Renal pelvis (tissue), 4 donors: ENCODE results near the gene FHIT. TPM values are rescaled to one million over a fixed set of nuclear protein-coding genes. Genes with fewer than 3 reads are reported as not detected.
"Not testable (repeated sequence)": the region's sequence is repeated elsewhere in the genome, so short reads cannot be mapped to it uniquely, and the experiment has no call there.

Experiments
- DNase-seq: peaks from one replicate; pipeline ENCODE4 v3.0.0-alpha.2; 2013
- polyA plus RNA-seq, 3 donors: library from polyadenylated mRNA; unstranded; fragments of 120-200 nt; gene quantifications; one replicate each; pipeline ENCODE4 v1.2.1, GENCODE V29; 2013; ENCODE audit not compliant: insufficient read length in 3 of 3

Gene FHIT
- polyA plus RNA-seq, 3 donors: 22.3 to 28.2 (median 25.5) TPM

DNA sequence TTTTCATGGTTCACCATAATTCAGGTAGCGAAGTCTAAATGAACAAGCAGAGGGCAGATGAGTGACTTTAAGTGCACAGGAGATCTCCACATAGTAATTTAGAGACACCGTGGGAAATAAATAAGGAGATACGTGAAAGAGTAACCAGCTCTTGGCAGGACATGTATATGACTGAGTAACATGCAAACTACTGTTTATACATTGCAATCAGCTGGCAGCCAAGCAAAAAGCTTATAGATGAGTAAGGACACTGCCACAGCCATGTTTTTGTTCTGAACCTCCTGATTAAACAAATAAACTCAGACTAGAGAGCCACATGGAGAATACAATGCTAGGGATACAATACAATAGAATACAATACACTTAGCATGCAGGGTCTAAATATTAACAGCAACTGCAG is 252.4 kb downstream of the FHIT start:
- DNase-seq: no peak

DNA sequence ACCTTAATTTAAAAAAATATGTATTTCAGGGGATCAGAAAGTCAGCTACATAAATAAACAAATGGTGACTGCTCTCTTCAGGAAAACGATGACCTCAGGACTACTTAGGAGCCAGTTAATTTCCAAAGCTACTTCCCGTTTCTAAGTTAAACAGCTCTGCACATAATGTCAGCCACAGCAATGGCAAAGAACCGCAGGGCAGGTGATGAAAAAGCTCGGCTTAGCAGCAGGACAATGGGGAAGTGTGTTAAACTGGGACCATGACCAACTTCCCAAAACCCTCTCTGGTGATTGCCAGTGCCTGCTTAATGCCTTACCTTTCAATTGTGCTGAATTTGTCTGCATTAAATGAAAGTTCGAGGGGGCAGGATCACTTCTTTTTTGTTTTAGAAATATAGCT is 258.9 kb downstream of the FHIT start:
- DNase-seq: no peak

DNA sequence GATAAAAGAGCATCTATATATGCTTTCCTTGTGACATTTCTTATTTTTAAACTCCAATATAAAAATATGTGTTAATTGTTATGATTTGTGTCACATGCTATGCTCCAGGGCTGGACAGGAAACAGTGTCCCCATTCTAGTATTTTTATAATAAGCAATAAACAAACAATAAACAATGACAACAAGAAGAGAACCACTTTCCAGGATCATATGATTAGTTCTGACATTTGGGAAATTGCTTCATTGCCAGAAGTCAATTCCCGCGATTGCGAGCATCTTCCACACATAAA is 260.9 kb downstream of the FHIT start:
- DNase-seq: no peak

DNA sequence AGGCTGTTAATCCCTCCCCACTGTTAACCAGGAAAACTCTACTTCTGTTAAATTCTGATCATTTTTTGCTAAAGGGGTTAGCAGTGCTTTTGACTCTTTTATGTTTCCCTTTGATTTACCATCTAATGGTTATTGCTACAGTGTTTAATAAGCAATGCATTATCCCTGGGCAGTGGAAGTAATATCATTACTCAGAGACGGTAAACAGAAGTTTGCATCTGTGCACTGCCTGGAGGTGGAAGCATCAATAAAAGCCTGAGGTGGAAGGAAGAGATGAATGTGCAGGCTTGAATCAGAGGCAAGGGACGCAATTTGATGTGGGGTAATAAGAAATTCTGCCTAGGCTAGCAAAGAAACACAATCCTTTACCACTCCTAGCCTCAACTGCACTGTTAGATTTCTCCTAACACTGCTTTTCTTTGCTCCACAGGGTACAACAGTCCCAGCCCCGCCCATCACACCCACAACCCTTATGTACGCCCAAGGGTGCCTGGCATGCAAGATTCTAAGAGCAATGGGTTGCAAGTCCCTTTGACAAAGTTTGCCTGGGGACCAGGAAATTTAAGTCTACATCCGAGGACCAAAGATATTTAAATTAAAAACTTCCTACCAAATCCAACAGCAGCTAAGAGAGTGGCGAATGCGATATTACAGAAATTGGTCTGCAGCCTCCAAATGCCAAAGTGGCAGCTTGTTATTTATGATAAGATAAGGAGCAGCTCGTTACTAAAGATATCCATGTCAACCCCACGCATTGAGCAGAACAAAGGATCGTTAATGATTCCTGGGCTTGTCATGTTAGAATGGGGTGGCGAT is 261.4 kb downstream of the FHIT start:
- no peak for DNase-seq

DNA sequence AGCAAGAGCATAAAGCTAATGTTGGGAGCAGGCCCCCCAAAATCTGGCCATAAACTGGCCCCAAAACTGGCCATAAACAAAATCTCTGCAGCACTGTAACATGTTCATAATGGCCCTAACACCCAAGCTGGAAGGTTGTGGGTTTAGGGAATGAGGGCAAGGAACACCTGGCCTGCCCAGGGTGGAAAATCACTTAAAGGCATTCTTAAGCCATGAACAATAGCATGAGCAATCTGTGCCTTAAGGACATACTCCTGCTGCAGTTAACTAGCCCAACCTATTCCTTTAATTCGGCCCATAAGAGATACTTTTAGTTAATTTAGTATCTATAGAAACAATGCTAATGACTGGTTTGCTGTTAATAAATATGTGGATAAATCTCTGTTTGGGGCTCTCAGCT is 264.1 kb downstream of the FHIT start:
- not testable (repeated sequence) for DNase-seq

DNA sequence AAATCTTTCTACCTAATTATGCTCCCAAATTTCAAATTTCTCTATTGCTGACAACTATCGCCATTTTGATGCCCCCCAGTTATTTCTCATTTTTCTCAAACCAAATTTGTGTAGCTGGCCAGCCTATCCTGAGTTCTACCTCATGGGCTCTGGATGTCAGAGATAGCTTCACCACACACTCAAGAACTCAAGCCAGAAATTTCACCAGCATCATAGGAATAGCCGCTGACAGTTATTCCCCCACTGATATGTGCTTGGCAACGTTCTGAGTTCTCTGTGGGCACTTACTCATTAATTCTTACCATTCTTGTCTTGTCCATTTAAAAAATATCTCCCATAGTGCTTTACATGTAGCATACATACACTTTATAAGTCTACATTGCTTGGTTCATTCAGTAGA is 264.7 kb downstream of the FHIT start:
- DNase-seq: no peak

DNA sequence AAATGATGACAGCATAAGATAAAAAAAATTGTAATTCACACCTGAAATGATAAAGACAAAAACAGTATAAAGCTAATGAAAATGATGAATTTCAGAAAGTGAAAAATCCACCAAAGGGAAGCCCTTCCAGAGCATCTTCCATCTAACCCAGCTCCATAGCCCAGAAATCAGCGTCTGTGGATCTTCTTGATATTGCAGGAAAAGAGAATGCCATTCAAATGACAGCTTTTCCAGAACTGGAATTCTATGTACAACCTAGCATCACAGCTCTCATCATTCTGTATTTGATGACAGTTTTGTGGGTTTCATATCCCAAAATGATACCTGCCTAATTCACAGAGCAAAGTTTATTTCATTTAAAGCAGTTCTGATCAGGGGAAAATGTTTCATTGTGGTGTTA is 267.3 kb downstream of the FHIT start:
- DNase-seq: no peak

DNA sequence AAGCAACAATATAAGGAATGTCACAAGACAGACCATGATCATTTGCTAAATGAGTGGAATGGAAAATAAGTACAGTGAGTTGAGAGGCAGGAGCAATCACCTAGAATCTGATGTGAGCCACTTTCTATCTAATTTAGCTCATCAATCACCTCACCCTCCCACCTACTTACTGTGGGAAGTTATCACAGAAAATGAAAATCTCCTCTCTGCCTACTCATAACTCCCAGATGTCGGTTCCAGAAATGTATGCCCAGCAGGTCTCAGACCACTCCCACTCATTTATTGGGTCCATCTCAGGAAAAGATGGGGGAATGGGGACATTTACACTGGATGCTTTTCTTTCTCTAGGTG is 270.9 kb downstream of the FHIT start:
- DNase-seq: no peak

DNA sequence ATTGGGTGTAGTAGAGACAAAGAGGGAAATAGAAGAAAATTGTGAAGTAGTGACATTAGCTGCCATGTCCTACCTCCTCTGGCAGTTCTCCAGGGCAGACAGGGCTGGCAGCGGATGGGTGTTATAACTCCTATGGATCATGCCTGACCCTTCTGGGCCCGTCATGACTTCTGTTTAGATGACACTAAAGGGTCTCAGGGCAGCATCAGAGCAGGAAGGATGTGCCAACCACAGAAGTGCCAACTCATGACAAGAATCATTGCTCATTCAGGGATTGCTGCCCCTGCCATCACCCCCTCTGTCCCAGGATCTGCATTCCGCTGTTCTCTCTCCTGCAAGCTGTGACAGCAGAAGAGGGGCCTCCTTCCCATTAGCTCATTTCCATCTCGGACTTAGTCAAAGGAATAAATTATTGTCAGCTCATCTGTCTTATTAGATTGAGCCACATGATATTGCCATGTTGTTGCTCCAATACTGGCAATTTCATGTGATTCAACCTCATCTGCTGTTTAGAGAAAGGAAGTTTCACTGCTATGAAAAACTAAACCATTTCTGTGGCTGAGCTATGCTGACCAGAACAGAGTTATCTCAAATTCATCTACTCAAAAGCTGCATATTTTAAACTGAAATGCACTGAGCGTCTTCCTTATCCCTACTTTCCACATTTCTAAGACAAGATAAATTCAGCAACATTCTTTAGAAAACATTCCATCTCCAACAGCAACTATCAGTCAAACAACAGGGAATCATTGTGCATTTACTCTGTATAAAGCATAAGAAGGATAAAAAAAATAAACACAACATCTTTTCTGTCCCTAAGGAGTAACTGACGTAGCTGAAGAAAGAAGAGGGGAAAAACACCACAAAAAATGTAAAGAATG is 271.6 kb downstream of the FHIT start:
- DNase-seq: no peak

DNA sequence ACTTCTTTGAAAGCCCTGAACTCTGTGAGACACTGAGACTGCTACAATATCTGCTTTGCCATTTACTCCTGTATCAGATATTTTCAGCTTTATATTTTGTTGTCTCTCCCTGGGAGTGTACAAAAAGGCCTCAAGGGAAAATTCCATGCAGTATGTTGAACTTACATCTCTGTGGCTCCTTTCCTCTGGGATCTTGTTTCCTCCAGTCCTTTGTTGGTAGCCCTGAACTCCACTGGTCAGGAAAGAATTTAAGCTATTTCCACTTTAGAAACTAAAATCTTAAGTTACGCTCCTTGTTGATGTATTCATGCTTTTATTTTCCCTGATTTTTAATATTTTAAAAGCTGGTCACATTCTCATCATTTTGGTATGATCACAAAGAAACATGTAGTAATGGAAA is 277.9 kb downstream of the FHIT start:
- DNase-seq: no peak

DNA sequence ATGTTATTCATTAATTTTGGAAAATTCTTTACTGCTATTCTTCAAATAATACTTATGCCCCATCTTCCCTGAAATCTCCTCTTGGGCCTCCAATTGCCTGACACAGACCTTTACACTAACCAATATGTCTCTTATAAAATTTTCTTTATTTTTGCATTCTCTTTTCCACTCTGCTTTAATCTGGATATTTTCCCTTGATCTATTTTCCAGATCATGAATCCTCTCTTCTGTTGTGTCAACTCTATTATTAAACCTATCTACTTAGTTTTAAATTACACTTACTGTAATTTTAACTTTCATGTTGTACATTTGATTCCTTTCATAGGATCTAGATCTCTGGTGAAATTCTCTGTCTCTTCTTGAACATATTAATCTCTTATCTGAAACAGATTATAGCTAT is 278.7 kb downstream of the FHIT start:
- DNase-seq: no peak

DNA sequence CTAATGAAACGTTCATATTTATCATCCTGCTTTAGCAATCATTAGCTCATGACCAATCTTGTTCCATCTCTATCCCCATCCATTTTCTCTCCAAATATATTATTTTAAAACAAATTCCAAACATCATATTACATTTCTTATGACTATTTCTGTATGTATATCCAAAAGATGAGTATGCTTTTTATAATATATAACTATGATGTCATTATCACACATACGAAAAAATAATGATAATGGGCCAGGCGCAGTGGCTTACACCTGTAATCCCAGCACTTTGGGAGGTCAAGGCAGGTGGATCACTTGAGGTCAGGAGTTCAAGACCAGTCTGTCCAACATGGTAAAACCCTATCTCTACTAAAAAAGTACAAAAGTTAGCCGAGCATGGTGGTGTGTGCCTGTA is 280.4 kb downstream of the FHIT start:
- no peak for DNase-seq

DNA sequence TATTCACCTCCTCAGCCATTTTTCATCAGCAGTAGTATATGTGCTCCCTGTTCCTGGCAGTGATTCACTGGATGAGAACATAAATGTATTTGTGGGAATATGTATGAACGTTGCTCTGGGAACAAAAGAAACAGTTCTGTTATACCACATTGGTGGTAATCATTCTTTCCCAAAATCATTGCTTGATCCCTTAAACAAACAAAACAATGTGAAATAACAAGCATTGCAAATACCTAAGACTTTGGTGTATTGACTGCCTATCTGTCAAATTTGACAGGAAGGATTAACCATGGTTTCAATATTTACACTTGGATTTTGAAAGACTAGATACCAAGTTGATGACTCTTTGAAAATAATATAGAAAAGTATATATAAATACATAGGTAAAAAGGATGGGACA is 284.1 kb downstream of the FHIT start:
- DNase-seq: no peak

DNA sequence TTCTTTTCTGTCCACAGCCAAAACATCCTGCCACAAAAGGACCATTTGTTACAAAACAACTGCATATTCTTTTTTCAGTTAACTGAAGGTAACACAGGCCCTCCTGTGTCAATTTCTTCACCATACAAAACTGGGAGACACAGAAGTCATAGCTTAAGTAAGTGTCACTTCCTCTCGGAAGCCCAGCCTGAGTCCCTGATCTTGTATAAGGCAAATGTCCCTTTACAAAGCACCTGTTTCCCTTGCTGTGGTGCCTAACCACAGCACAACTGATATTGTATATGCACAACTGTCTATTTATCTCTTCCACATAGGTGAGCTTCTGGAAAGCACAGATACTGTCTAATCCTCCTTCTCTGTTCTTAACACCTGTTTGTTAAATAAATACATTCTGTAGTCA is 293.7 kb downstream of the FHIT start:
- no peak for DNase-seq

DNA sequence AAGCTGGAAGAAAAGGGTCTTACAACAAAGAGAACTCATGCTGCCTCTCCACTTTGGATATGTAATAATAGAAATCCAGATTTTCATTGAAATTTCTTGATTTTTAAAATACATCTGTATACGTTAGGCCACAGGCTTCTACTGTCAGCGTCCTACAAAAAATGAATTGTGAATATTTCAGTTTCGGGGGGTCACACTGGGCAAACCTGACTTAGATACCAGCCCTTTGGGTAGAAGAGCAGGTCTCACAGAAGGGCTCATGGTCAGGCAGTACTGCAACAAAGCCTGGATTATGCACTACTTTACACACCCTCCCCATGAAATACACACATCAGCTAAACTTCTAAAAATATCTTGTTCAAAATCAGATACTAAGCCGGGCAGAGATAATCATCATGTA is 294.5 kb downstream of the FHIT start:
- no peak for DNase-seq

DNA sequence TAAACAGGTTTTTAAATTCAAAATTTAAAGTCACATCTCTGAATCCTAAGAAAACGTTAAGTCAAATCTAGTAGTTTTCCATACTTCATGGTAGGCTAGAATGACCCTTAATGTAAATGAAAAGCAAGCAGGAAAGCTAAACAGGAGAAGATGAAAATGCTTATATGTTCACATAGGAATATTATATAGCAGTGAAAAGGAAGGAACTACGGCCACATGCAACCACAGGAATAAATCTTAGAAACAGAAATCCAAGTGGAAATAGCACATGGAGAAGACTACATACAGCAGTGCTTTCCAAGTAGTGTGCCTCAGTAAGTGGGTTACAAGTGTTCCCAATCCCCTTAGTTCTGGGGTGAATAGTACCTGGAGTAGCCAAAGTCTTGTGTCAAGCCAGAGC is 296.2 kb downstream of the FHIT start:
- no peak for DNase-seq

DNA sequence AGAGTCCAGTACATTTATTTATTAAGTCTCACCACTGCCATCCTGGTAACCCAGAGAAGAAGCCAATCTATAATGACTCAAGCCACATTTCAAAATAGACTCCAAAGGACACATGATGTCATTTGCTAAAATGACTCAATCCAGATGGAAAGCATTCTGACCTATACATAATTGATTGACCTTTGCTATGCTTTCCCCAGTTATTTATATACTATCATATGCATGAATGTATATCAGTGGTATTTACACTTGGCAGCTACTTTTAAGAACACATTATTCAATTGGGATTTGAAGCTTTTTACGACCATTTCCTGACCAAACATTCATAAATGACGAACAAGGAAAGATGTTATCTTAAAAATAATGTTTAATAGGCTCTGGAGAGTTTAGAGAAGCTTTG is 297.2 kb downstream of the FHIT start:
- peak; percentile 63 for DNase-seq

DNA sequence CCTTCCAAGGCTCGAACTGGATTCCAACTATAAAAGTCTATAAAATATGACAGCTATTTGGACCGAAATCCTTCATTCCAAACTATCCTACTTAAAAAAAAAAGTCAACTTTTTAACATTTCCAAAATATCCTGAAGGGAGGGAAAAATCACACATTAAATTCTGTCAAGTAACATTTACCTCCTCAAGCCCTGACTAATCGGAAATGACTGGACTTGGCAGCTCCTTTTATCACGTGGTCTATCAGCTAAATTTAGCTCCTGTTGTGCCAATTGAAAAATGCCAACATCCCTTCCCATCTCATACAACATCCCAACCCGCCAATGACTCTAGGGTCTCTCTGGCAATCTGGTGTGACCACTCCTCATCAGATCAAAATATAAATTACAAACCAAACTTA is 297.9 kb downstream of the FHIT start:
- peak; percentile 19 for DNase-seq

DNA sequence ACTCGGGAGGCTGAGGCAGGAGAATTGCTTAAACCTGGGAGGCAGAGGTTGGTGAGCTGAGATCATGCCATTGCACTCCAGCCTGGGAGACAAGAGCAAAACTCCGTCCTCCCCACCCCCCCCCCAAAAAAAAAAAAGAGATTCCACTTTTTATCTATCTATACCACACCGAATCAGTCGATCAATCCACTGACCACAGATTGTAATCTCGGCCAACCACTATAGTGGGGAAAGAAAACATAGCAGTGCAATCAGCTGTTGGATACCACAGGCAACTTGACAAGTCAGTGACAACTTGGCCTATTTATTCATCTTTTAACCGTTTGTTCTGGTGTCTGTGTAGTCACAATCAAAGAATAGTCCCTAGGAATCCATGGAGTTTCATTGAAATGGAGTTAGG is 299.2 kb downstream of the FHIT start:
- DNase-seq: no peak

DNA sequence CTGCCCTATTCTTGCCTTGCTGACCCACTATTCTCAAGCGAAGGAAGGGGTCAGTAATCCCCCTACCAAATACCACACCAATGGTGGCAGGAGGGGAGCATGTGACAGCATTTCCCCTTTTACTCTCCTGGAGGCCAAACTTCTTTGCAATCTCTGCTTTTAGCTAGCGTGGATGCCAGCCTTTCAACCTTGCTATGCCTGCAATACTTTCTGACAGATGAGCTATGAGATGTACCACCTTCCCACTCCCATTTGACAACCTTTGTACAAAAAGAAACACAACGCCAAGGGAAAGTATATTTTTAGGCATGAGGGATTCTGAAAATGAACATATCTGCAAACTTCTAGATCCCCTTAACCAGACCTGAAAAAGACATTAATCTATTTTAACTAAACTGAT is 302.1 kb downstream of the FHIT start:
- DNase-seq: no peak

DNA sequence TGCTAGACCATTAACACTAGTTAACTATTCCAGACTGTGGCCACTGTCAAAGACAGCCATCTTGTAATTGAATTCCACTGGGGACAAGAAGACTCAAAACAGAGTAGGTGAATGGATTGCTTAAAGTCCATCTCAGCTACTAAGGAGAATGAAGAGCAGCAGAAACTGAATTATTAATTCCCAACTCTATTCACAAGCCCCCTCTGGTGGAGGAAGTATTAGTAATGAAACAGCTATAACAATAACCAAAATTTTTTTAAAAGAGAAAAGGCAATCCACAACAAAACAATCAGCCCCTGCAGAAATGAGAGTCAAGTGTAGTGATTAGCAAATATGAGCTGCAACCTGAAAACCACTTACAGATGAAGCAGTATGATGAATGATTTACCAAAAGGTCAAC is 302.8 kb downstream of the FHIT start:
- DNase-seq: no peak

DNA sequence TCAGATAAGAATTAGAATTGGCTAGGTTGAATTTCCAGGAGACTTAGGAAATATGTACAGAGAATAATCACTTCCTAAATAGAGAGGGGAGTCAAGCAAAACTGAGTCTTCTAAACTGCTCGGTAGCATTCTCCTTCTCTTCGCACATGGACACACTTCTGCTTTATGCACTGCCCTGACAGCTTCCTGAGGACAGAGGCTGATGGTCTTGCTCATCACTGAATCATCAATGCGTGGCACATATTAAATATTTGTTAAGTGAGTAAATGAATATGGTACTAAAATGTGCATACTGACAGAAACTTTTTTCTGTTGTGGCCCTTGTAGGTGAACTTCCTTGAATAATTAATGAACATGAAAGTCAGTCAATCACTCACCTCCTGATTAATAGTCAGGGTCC is 315.5 kb downstream of the FHIT start:
- DNase-seq: no peak

DNA sequence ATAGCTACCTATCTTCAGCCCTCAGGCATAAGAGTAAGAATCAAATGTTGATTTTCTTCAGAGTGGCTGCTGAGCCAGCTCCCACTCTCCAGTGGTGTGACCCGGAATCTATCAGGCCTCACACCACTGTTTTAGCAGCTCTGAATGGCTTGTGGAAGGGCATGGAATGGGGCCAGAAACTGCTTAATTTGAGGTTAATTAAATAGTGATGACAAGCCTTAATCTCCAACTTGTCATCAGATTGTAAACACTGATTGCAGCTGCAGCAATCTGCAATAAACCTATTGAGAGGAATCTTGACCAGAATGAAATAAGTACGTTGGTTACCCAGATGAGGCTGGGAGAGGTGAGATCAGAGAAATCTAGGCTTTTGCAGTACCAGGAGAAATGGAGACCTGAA is 317.4 kb downstream of the FHIT start:
- no peak for DNase-seq

DNA sequence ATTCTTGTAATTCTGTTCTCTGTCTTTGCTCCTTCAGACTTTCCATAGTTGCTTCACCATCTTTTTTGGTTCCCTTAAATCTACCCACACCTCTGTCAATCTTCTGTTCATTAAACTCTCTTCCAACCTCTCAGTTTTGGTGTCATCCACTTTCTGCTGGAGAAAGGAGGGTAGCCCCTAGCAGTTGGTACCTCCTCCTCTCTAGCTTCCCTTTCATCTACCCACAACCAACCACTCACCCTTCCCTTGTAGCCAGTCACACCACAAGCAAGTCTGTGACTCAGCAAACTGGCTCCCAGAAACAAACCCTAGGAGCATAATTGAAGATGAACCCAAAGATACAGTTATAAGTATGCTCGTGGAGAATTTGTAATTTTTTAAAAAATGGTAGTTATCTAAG is 318.6 kb downstream of the FHIT start:
- no peak for DNase-seq
